ENCODE measurements around the gene C3.
"Not testable (repeated sequence)": the region's sequence is repeated elsewhere in the genome, so short reads cannot be mapped to it uniquely, and the experiment has no call there.

Gene C3

GRCh38 chr19:6750062-6750461, 29.6 kb upstream of the C3 start:
- Histone ChIP-seq H3K4me3 (no peak overlapping the region), H3K27ac (peak overlapping the region in 5 of 21 experiments; percentile 11 to 78 (median 49))

- H3K27ac ChIP-seq: peak overlapping the region in 1 of 21 experiments; percentile 11
- H3K4me3 ChIP-seq: not testable (repeated sequence)
These were observed 28.1 kb upstream of the C3 start for GRCh38 chr19:6748543-6748942.

- Histone ChIP-seq H3K27ac (peak overlapping the region in 2 of 21 experiments; percentile 1 to 54), H3K4me3 (no peak overlapping the region)
These were observed 25.5 kb upstream of the C3 start for GRCh38 chr19:6745965-6746364.

GRCh38 chr19:6744381-6745301, 24.2 kb upstream of the C3 start:
- Histone ChIP-seq H3K27ac (peak overlapping the region in 20 of 21 experiments; percentile 7 to 85 (median 58)), H3K4me3 (peak overlapping the region in 1 of 7 experiments; percentile 11)

- peak overlapping the region in 20 of 21 experiments; percentile 7 to 85 (median 58) for H3K27ac ChIP-seq
- H3K4me3 ChIP-seq: no peak overlapping the region
These were observed 23.4 kb upstream of the C3 start for GRCh38 chr19:6743714-6744380.

- no peak overlapping the region for H3K4me3 ChIP-seq
- H3K27ac ChIP-seq: peak overlapping the region in 1 of 21 experiments; percentile 81
These were observed 22.6 kb upstream of the C3 start for GRCh38 chr19:6743066-6743465.

GRCh38 chr19:6740589-6741343, 20.3 kb upstream of the C3 start:
- H3K4me3 ChIP-seq: peak overlapping the region; percentile 62 to 88 (median 77)
- H3K27ac ChIP-seq: peak overlapping the region; percentile 60 to 95 (median 86)

- peak overlapping the region; percentile 62 to 88 (median 77) for H3K4me3 ChIP-seq
- peak overlapping the region; percentile 60 to 95 (median 86) for H3K27ac ChIP-seq
These were observed 19.6 kb upstream of the C3 start for GRCh38 chr19:6739883-6740588.

GRCh38 chr19:6739390-6739882, 19.0 kb upstream of the C3 start, which contains the start of gene TRIP10:
Gene TRIP10, plus strand, starts transcription at chr19:6739680. Its CDS starts 82 bp downstream, at chr19:6739762.
- H3K27ac ChIP-seq: peak within 1 kb of the TSS; percentile 60 to 99 (median 88)
- H3K4me3 ChIP-seq: peak within 1 kb of the TSS; percentile 62 to 88 (median 77)

- Histone ChIP-seq H3K4me3 (peak overlapping the region; percentile 23 to 88 (median 75)), H3K27ac (peak overlapping the region in 20 of 21 experiments; percentile 33 to 99 (median 84))
These were observed 18.4 kb upstream of the C3 start for GRCh38 chr19:6738787-6739389.

GRCh38 chr19:6737873-6738786, 17.7 kb upstream of the C3 start:
- H3K27ac ChIP-seq: peak overlapping the region in 20 of 21 experiments; percentile 33 to 99 (median 84)
- H3K4me3 ChIP-seq: peak overlapping the region in 3 of 7 experiments; percentile 68 to 88 (median 75)

- H3K4me3 ChIP-seq: peak within 1 kb of the TSS; percentile 61 to 89 (median 79)
- peak within 1 kb of the TSS; percentile 91 to 99 (median 96) for H3K27ac ChIP-seq
These were observed 16.9 kb upstream of the C3 start, which contains the start of gene GPR108 for GRCh38 chr19:6737284-6737872. Gene GPR108, minus strand, starts transcription at chr19:6737580. Its CDS starts 4 bp downstream, at chr19:6737576.

GRCh38 chr19:6736917-6737283, 16.4 kb upstream of the C3 start:
- Histone ChIP-seq H3K4me3 (peak overlapping the region; percentile 61 to 89 (median 79)), H3K27ac (peak overlapping the region; percentile 91 to 99 (median 96))

- H3K27ac ChIP-seq: peak overlapping the region in 20 of 21 experiments; percentile 91 to 99 (median 96)
- peak overlapping the region; percentile 61 to 89 (median 79) for H3K4me3 ChIP-seq
These were observed 15.9 kb upstream of the C3 start for GRCh38 chr19:6736169-6736916.

GRCh38 chr19:6735181-6735911, 14.9 kb upstream of the C3 start:
- Histone ChIP-seq H3K27ac (peak overlapping the region in 11 of 21 experiments; percentile 7 to 98 (median 96)), H3K4me3 (no peak overlapping the region)

Measured in skin epidermis (tissue), 12 donors.